DND-41 (cell line): ENCODE results near the gene CACNA1I.

Experiments used
- ATAC-seq: fragments of 200-7000 bp; cut with Tn5 transposase; 3 replicates; pipeline ENCODE4 v1.9.1; 2021; ENCODE audit warnings: low read depth; ENCODE audit not compliant: insufficient read depth
- DNase-seq: peaks from one replicate; pipeline ENCODE4 v3.0.0-alpha.2; 2020
- H2AFZ ChIP-seq: 2 replicates; pipeline ENCODE4 v1.6.0; 2012; ENCODE audit warnings: low read depth, low read length
- H3K27ac ChIP-seq: 2 replicates; pipeline ENCODE4 v1.5.1; 2012; ENCODE audit warnings: low read length, inconsistent platforms
- H3K27me3 ChIP-seq: fragments of 200-600 bp; sonication (generic); 2 replicates; pipeline ENCODE4 v1.6.0; 2012; ENCODE audit warnings: low read length, mild to moderate bottlenecking, inconsistent platforms; ENCODE audit not compliant: insufficient read depth, poor library complexity
- H3K36me3 ChIP-seq: 2 replicates; pipeline ENCODE4 v1.5.1; 2012; ENCODE audit warnings: low read length, inconsistent platforms; ENCODE audit not compliant: insufficient read depth
- H3K4me1 ChIP-seq: 2 replicates; pipeline ENCODE4 v1.5.1; 2012; ENCODE audit warnings: mild to moderate bottlenecking, low read length; ENCODE audit not compliant: insufficient read depth
- H3K4me2 ChIP-seq: 2 replicates; pipeline ENCODE4 v1.6.0; 2012; ENCODE audit warnings: mild to moderate bottlenecking, moderate library complexity, low read length, inconsistent platforms; ENCODE audit not compliant: insufficient read depth
- H3K4me3 ChIP-seq, 2 experiments: fragments of 200-600 bp in 1 of 2; shearing (Covaris generic) in 1 of 2; 2 replicates each; pipeline ENCODE4 v1.5.1; 2012 to 2016; ENCODE audit warnings: inconsistent platforms in 2 of 2, low read length in 2 of 2, mild to moderate bottlenecking in 2 of 2, low read depth in 1 of 2, moderate library complexity in 1 of 2
- H3K79me2 ChIP-seq: 2 replicates; pipeline ENCODE4 v1.6.0; 2012; ENCODE audit warnings: low read length, inconsistent platforms; ENCODE audit not compliant: insufficient read depth
- H3K9ac ChIP-seq: 2 replicates; pipeline ENCODE4 v1.6.0; 2012; ENCODE audit warnings: low read depth, mild to moderate bottlenecking, inconsistent platforms, low read length, moderate library complexity
- H3K9me3 ChIP-seq: 2 replicates; pipeline ENCODE4 v1.5.1; 2012; ENCODE audit warnings: low read length, moderate library complexity, mild to moderate bottlenecking, inconsistent platforms; ENCODE audit not compliant: insufficient read depth, severe bottlenecking
- H4K20me1 ChIP-seq: 2 replicates; pipeline ENCODE4 v1.6.0; 2012; ENCODE audit warnings: low read length; ENCODE audit not compliant: insufficient read depth
- EZH2 ChIP-seq: IDR thresholded peaks from 3 replicates; pipeline ENCODE4 v1.6.1; 2012; ENCODE audit warnings: borderline replicate concordance, low read depth, mild to moderate bottlenecking, moderate library complexity, low read length, inconsistent platforms; ENCODE audit not compliant: severe bottlenecking
- TF ChIP-seq, protein P1 (sequence below): IDR thresholded peaks from 2 replicates; pipeline ENCODE4 v1.5.1; 2012; ENCODE audit warnings: borderline replicate concordance, low read length, moderate library complexity, mild to moderate bottlenecking; ENCODE audit not compliant: poor library complexity, severe bottlenecking; ENCODE audit errors: extremely low read depth

CACNA1I gene

DNA sequence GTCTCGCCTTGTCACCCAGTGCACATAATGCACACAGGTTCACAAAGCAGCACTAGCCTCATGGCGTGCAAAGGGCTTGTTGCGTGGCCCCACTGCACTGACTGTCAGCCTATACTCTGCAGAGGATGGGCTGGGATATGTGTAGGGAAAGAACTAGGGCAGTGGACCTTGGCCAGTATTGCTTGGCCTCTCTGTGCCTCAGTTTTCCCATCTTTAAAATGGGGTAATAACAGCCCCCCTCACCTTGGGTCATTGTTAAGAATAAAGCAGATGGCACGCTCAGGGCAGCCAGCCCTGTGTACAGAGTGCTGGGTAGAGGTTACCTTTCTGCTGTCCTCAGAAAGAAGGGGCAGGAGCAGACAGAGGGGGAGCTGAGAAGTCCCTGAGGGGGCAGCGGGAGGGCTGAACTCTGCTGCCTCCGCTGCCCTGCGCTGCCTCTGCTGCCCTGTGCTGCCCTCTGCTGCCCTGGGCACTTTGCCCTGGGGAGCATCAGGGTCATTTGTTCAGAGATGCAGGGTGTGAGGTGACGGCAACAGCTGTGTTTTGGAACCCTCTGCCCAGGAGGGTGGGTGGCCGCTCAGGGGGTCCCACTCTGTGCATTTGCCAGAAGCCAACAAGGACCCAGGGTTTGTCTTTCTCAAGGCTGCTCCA lies 71.2 kb downstream of the CACNA1I start:
- no peaks in the 10 kb centered on the region for H3K4me1 ChIP-seq
- no peaks in the 10 kb centered on the region for H3K79me2 ChIP-seq
- no peak overlapping the region for H3K4me2 ChIP-seq
- no peak overlapping the region for H3K4me3 ChIP-seq
- no peak for DNase-seq
- no peak overlapping the region for H3K9ac ChIP-seq
- peaks cover 4% of the 10 kb centered on the region for H3K9me3 ChIP-seq
- no peaks in the 10 kb centered on the region for H3K36me3 ChIP-seq
- H3K27ac ChIP-seq: no peak overlapping the region
- no peak overlapping the region for H2AFZ ChIP-seq
- TF ChIP-seq EZH2: no peak
- TF ChIP-seq, protein P1, sequence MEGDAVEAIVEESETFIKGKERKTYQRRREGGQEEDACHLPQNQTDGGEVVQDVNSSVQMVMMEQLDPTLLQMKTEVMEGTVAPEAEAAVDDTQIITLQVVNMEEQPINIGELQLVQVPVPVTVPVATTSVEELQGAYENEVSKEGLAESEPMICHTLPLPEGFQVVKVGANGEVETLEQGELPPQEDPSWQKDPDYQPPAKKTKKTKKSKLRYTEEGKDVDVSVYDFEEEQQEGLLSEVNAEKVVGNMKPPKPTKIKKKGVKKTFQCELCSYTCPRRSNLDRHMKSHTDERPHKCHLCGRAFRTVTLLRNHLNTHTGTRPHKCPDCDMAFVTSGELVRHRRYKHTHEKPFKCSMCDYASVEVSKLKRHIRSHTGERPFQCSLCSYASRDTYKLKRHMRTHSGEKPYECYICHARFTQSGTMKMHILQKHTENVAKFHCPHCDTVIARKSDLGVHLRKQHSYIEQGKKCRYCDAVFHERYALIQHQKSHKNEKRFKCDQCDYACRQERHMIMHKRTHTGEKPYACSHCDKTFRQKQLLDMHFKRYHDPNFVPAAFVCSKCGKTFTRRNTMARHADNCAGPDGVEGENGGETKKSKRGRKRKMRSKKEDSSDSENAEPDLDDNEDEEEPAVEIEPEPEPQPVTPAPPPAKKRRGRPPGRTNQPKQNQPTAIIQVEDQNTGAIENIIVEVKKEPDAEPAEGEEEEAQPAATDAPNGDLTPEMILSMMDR: no peak
- ATAC-seq: no peak
- no peaks in the 10 kb centered on the region for H4K20me1 ChIP-seq
- no peaks in the 10 kb centered on the region for H3K27me3 ChIP-seq

DNA sequence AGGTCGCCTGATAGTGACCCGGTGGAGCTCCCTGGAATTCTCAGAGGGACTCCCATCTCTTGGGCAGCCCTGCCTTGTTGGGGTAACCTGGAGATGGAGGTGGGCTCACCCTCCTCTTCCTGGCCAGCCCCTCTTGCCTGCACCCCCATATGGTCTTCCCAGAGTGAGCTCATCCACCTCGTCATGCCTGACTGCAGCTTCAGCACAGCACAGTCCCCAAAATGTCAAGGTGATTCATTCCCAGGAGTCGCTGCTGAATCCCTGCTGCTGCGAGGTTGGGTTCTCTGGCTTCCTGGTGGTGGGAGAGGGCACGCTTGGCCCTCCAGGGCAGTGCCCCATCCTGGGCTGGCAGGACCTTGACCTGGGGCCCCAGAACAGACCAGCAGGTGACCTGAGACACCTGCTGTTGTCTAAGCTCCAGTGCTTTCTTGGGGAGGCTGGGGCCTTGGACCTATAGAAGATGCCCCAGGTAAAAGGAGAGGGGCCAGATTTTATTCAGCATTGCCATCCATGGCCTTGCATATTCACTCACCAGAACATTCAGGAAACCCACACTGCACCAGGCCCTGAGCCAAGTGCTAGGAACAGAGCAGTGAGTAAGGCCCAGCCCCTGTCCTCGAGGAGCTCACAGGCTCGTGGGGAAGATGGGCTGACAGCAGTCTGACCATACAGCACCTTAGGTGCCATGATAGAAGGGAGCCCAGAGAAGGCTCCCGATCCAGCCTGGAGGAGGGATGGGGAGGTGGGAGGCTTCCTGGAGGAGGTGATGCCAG lies 72.9 kb downstream of the CACNA1I start:
- H3K27ac ChIP-seq: no peak overlapping the region
- H2AFZ ChIP-seq: no peak overlapping the region
- H3K36me3 ChIP-seq: no peaks in the 10 kb centered on the region
- H3K27me3 ChIP-seq: no peaks in the 10 kb centered on the region
- H3K4me3 ChIP-seq: no peak overlapping the region
- no peak overlapping the region for H3K9ac ChIP-seq
- DNase-seq: no peak
- H3K4me1 ChIP-seq: no peaks in the 10 kb centered on the region
- no peaks in the 10 kb centered on the region for H4K20me1 ChIP-seq
- no peak for ATAC-seq
- H3K79me2 ChIP-seq: no peaks in the 10 kb centered on the region
- peaks cover 4% of the 10 kb centered on the region for H3K9me3 ChIP-seq
- no peak overlapping the region for H3K4me2 ChIP-seq
- TF ChIP-seq EZH2: no peak
- TF ChIP-seq, protein P1: no peak

DNA sequence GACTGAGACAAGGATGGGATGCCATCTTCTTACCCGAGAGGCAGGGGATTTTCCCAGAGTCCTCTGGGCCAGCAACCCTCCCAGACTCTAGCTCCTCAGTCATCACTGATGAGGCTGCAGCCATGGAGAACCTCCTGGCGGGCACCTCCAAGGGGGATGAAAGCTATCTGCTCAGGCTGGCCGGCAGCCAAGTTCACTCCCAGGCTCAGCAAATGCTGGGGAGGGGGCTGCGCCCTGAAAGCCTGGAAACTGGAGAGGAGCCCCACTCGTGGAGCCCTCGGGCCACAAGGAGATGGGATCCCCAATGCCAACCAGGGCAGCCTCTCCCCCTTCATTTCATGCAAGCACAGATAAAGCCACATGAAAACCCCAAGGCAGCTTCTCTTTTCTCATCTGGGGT lies 75.0 kb downstream of the CACNA1I start:
- ATAC-seq (no peak), DNase-seq (no peak)
- no peak overlapping the region for H3K9ac ChIP-seq
- TF ChIP-seq EZH2: no peak
- TF ChIP-seq, protein P1: no peak
- no peaks in the 10 kb centered on the region for H3K9me3 ChIP-seq
- no peaks in the 10 kb centered on the region for H3K36me3 ChIP-seq
- no peaks in the 10 kb centered on the region for H3K27me3 ChIP-seq
- no peak overlapping the region for H3K4me2 ChIP-seq
- no peak overlapping the region for H3K4me3 ChIP-seq
- no peaks in the 10 kb centered on the region for H3K79me2 ChIP-seq
- no peak overlapping the region for H3K27ac ChIP-seq
- H3K4me1 ChIP-seq: no peaks in the 10 kb centered on the region
- no peak overlapping the region for H2AFZ ChIP-seq
- H4K20me1 ChIP-seq: no peaks in the 10 kb centered on the region
